ENCODE measurements around the gene CCDC88C. TPM values are rescaled to one million over a fixed set of nuclear protein-coding genes. Genes with fewer than 3 reads are reported as not detected.

Gene CCDC88C
- total RNA-seq, 1 donor from 2014 or later: 2.8 TPM

DNA sequence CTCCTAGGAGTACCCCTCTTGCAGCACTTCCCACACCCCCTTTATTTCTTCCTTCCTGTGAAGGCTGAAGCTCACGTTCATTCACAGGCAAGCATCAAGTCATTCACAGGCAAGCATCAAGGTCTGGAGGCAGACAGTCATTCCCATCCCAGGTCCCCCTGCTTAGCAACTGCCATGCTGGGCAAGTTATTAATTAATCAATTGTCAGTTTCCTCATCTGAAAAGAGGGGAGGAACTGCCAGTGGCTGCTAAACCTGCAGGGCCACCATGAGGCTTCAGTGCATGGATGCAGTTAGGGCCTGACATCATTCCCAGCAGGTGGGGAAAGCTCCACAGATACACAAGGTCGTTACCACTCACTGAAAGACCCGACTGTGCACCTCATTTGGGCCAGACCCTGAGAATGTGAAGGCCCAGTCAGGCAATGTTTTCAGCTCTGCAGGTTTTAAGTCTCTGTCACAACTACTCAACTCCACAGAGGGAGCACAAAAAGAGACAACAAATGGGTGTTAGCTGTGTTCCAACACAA, 88.1 kb downstream of the CCDC88C start:
- H3K4me3 ChIP-seq: no peak overlapping the region
- intact Hi-C loops (cut with micrococcal nuclease): no loop called here
- no peak overlapping the region for H3K27ac ChIP-seq (replicated peaks)
- DNase-seq: no peak
- H3K4me1 ChIP-seq: peaks cover 67% of the 10 kb centered on the region
- H3K9me3 ChIP-seq (replicated peaks): no peaks in the 10 kb centered on the region
- TF ChIP-seq, protein P1, sequence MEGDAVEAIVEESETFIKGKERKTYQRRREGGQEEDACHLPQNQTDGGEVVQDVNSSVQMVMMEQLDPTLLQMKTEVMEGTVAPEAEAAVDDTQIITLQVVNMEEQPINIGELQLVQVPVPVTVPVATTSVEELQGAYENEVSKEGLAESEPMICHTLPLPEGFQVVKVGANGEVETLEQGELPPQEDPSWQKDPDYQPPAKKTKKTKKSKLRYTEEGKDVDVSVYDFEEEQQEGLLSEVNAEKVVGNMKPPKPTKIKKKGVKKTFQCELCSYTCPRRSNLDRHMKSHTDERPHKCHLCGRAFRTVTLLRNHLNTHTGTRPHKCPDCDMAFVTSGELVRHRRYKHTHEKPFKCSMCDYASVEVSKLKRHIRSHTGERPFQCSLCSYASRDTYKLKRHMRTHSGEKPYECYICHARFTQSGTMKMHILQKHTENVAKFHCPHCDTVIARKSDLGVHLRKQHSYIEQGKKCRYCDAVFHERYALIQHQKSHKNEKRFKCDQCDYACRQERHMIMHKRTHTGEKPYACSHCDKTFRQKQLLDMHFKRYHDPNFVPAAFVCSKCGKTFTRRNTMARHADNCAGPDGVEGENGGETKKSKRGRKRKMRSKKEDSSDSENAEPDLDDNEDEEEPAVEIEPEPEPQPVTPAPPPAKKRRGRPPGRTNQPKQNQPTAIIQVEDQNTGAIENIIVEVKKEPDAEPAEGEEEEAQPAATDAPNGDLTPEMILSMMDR (IDR thresholded peaks at IDR 0.05; ENCODE audit: borderline replicate concordance): no peak
- peaks cover 56% of the 10 kb centered on the region for H3K27me3 ChIP-seq (ENCODE audit: low read depth)
- no peaks in the 10 kb centered on the region for H3K36me3 ChIP-seq

DNA sequence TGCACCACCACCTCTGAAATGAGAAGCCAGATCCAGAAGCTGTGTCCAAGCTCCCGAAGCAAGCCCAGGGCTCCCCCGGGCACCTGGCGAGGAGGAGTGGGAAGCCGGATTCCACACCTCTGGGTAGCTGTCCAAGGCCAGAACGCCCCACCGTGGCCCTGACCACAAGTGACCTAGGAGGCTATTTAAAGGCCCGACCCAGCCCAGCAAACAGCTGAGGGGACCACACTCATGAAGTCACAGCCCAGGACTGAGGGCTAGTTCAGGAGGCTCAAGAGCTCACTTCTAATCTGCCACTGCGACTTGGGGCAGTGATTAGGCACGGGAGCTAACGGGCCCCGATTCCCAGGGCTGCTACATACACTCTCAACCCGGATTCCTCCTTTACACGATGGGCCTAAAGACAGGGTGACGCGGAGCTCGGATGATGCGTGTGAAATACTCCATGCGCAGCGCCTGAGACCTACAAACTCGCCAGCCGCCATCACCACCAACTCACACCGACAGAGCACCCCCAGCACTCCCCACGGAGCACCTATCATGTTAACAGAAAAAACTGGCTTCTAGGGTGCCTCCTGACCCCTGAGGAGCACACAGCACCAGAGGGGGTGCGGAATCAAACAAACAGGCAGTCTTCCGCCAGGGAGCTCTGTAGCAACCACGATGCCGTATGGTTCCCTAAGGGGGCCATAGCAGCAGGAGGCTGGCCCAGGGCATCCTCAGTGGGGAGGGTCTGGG, 89.1 kb downstream of the CCDC88C start:
- Histone ChIP-seq H3K4me3 (no peak overlapping the region), H3K27me3 (ENCODE audit: low read depth) (peaks cover 45% of the 10 kb centered on the region), H3K9me3 (replicated peaks) (no peaks in the 10 kb centered on the region), H3K36me3 (no peaks in the 10 kb centered on the region), H3K4me1 (peaks cover 78% of the 10 kb centered on the region), H3K27ac (replicated peaks) (no peak overlapping the region)
- DNase-seq: no peak
- intact Hi-C loops (cut with micrococcal nuclease): no loop called here
- TF ChIP-seq, protein P1 (IDR thresholded peaks at IDR 0.05; ENCODE audit: borderline replicate concordance): no peak

DNA sequence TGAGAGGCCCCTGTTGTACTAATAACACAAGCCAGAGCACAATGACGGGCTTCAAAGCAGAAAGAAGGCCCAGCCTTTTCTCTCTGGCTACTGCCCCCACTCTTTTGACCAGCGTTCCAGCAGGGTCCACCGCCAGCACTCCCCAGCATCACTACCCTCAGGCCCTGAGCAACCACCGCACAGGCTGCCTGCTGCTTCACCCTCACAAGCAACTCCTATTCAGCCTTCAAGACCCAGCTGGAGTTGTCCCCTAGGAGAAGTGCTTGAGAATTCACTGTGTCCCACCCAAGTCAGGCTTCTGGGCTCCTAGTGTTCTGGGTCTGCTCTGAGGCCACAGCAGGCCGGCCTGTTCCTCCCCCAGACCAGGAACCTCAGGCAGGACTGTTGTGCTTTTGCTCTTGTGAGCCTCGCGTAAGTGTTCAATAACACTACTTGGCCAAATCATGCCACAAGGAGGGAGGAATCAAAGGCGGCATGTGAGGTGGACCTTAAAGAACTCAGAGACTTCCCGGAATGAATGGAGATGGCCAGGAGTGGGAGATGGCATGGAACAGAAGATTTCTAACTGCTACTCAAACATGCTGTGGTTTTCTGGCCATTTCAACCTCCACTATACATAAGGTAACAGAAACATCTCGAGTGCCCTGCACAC, 89.8 kb downstream of the CCDC88C start:
- DNase-seq: no peak
- Histone ChIP-seq H3K36me3 (no peaks in the 10 kb centered on the region), H3K27me3 (ENCODE audit: low read depth) (peaks cover 40% of the 10 kb centered on the region), H3K27ac (replicated peaks) (peak overlapping the region; percentile 4), H3K4me3 (no peak overlapping the region), H3K9me3 (replicated peaks) (no peaks in the 10 kb centered on the region), H3K4me1 (peaks cover 84% of the 10 kb centered on the region)
- intact Hi-C loops (cut with micrococcal nuclease): no loop called here
- TF ChIP-seq, protein P1 (IDR thresholded peaks at IDR 0.05; ENCODE audit: borderline replicate concordance): no peak

DNA sequence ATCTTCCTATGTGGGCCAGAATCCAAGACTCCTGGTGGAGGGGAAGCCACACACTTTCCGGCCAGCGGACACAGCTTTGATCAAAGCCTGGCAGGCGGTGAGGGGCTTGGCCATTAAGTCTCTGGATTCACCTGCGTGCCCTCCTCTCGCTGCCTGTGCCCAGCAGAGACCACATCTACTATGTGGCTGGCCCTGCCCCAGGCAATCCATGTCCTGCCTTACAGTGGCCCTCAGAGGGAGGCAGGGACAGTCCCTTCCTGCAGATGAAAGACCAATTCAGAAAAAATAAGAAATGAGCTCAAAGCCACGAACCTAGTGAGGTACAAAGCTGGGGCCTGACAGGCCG, 90.4 kb downstream of the CCDC88C start:
- intact Hi-C loops (cut with micrococcal nuclease): no loop called here
- DNase-seq: no peak
- Histone ChIP-seq H3K36me3 (no peaks in the 10 kb centered on the region), H3K4me1 (peaks cover 84% of the 10 kb centered on the region), H3K27me3 (ENCODE audit: low read depth) (peaks cover 34% of the 10 kb centered on the region), H3K4me3 (no peak overlapping the region), H3K9me3 (replicated peaks) (no peaks in the 10 kb centered on the region), H3K27ac (replicated peaks) (peak overlapping the region; percentile 9)
- TF ChIP-seq, protein P1 (IDR thresholded peaks at IDR 0.05; ENCODE audit: borderline replicate concordance): no peak

DNA sequence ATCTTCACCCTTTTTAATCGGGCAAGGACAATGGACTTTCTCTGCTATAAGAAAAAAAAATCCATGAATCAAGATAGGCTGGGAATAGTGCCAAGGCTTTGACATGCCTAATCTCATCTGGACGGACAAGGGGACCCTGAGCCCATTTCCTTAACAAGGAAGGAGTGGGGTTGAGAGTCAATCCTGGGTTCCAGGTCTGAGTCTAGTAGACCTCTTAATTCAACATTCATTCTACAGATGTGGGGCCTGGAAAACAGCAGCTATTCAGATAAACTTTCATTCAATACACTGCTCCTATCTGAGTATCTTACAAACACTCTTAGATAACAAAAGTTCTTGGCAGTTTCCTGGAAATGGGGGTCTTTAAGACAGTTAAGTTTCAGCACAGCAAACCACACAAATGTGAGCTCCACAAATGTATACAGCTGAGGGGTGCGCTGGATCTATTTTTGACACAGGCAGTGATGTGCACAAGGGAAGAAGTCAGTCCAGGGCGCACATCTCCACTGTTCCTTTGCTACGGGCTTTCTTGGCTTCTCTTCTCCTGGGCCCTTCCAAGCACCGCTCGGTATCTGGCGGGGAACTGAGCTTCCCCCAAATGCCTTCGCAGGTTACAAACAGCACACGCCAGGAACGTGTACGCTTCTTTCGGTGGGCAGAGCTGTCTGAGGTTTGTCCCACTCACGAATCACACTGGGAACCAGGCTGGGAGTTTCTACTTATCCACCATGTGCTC, 90.9 kb downstream of the CCDC88C start:
- H3K27me3 ChIP-seq (ENCODE audit: low read depth): peaks cover 29% of the 10 kb centered on the region
- no peak for DNase-seq
- peaks cover 81% of the 10 kb centered on the region for H3K4me1 ChIP-seq
- TF ChIP-seq, protein P1 (IDR thresholded peaks at IDR 0.05; ENCODE audit: borderline replicate concordance): no peak
- no peak overlapping the region for H3K4me3 ChIP-seq
- intact Hi-C loops (cut with micrococcal nuclease): no loop called here
- H3K9me3 ChIP-seq (replicated peaks): no peaks in the 10 kb centered on the region
- peak overlapping the region; percentile 9 for H3K27ac ChIP-seq (replicated peaks)
- no peaks in the 10 kb centered on the region for H3K36me3 ChIP-seq

Data from left ventricle myocardium inferior (tissue), 1 donor.